Stimulated activated CD4-positive, alpha-beta T cell treated with anti-CD3 and anti-CD28 coated beads, TNF-alpha, amount 100 ng/mL, for 24 hours (primary cell): ENCODE data around the gene PLB1.
A peak's percentile ranks its signal among the peaks of the same experiment; 100 is the strongest.

Source experiments
- DNase-seq, 3 experiments: peaks; one replicate each; pipeline ENCODE4 v3.0.0-alpha.2; 2020; ENCODE audit warnings: low read depth in 3 of 3

Gene PLB1

GRCh38 chr2:28668106-28668814, 172.4 kb downstream of the PLB1 start:
- DNase-seq, result no peak

GRCh38 chr2:28668880-28669279, 173.0 kb downstream of the PLB1 start:
- no peak for DNase-seq

GRCh38 chr2:28670856-28671255, 175.0 kb downstream of the PLB1 start:
- DNase-seq, result no peak

DNA sequence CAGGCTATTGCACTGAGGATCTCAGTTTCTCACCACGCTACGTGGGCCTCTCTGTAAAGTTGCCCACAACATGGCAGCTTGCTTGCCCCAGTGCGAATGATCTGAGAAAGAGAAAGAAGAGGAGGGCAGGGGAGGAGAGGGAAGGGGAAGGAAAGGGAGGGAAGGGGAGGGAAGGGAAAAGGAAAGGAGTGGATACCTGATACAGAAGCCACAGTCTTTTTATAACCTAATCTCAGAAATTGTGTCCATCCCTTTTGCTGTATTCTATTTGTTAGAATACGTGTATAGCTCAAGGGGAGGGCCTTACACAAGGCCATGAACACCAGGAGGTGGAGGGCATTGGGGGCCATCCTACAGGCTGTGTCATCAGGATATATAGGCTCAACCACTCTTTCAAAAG, 177.5 kb downstream of the PLB1 start:
- no peak for DNase-seq

DNA sequence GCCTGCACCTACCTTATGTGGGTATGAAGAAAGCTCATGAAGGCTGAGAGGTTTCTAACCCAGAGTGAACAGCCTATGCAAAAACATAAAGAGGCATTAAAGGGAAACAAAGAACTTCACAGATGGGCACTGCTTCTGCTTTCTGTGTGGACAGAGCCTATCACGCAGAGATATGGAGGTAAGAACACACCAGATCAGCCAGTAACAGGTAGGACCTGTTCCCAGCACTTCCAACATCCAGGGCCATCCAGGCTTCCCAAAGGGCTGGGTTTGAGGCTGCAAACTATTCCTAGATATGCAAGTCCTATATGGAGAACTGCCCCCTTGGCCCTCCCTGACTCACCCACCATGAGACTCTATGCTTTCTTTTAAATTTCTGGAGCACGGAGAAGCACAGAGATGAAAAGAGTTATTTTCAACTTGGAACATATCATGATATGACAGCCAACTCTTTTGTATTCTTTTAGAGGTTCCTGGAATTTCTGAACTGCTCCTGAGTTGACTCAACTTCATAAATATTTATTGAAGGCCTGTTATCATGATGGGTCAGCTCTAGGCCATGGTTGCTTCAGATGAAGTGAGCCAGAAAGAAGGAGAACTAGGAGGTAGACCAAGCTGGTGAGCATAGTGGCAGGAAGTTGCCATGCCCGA, 178.3 kb downstream of the PLB1 start:
- no peak for DNase-seq

GRCh38 chr2:28674713-28675068, 178.8 kb downstream of the PLB1 start:
- DNase-seq, result no peak

- no peak for DNase-seq
Measured at GRCh38 chr2:28676152-28676835, 180.4 kb downstream of the PLB1 start.

DNA sequence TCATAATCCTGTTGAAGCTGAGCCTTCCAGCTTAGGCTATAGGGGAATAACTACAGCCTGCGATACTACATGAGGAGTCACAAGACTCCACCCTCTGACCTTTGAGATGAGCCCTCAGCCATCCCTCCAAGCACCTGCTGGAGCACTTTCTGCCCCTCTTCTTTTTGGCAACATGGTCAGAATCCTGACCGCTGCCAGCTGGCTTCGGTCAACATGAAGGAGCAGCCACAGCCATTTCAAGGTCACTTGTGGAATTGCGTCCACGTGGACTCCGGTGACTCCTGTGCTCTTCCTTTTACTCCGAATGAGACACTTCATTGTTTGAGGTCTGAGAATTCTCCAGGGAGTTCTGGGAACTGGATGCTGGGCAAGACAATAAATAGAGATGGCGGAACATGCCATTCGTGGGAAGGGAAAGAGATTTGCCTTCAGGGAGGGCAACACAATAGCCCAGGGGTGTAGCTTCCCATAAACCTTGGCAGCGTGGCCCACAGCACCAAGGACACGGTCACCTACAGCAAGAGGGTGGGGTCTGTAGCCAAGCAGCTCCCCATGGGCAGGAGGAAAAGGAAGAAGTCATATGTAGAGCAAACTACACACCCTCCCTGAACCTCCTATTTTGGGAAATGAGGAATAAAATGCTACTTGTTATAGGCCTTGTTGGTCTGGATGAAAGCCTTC, 182.5 kb downstream of the PLB1 start:
- DNase-seq, result no peak

DNA sequence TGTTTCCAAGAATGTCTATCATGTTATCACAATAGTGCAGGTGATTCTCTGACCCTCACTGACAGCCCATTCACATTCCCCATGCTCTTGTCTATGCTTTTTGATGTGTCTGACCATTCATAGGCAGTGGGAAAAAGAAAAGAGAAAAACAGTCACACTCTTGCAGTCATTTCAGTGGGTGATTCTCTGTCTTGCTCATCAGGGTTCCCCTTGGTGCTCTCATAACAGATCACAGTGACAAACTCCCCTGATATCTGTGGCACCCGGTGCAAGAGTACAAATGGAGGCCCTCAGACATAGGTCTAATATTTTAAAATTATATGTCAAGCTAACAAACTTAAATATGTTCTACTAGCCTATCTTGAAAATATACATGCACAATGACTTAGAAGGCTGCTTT, 183.1 kb downstream of the PLB1 start:
- DNase-seq, result peak in 2 of 3 experiments; percentile 7 to 8

DNA sequence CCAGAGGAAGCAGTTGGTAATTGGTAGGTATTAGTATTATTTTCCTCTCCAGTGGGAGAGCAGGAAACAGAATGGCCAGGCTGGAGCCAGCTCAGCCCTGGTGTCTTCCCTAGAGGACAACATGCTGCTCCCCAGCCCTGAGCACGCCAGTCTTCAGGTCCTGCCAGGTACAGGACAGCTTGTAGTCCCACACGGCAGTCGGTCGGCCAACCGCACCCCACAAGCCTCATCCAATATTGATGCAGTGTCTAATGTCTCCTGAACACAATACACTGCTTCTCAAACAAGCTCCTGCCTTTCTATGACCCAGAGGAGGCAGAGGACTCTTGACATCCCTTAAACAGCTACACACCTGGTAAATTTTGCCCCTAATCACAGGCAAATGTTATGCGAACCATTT, 184.8 kb downstream of the PLB1 start:
- no peak for DNase-seq

GRCh38 chr2:28681158-28681571, 185.3 kb downstream of the PLB1 start:
- DNase-seq, result peak; percentile 27 to 58 (median 38)

- DNase-seq, result no peak
Measured at GRCh38 chr2:28681606-28682005, 185.7 kb downstream of the PLB1 start.

DNA sequence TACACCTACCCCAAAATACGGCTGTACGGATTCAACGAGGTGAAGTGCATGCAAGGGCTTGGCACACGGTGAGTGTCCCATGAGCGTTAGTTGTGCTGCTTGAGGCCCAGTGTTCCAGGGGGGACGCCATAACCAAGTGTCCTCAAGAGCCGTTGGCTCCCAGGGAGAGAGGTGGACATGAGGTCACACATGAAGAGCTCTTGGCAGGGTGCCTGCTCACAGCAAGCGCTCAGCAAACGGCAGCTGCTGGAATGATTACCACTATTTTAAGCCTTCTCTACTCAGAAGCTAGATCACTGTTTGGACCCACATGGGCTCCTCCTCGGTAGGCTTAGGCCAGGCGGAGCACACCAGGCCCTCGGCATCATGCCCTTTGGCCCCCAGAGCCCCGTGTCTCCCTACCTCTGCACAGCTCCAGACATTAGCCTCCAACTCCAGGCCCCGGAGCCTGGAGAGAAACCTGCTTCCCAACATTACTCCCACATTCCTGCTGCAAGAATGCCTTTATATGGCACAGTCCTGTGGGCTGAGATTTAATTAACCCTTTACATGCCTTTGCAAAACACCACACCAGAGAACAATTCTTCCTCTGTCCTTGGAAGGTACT, 187.3 kb downstream of the PLB1 start:
- DNase-seq, result no peak

- no peak for DNase-seq
Measured at GRCh38 chr2:28684142-28684858, 188.4 kb downstream of the PLB1 start.

- DNase-seq, result no peak
Measured at GRCh38 chr2:28687171-28687570, 191.3 kb downstream of the PLB1 start.

- DNase-seq, result no peak
Measured at GRCh38 chr2:28687640-28688385, 192.0 kb downstream of the PLB1 start.

- no peak for DNase-seq
Measured at GRCh38 chr2:28688818-28689217, 193.0 kb downstream of the PLB1 start.

DNA sequence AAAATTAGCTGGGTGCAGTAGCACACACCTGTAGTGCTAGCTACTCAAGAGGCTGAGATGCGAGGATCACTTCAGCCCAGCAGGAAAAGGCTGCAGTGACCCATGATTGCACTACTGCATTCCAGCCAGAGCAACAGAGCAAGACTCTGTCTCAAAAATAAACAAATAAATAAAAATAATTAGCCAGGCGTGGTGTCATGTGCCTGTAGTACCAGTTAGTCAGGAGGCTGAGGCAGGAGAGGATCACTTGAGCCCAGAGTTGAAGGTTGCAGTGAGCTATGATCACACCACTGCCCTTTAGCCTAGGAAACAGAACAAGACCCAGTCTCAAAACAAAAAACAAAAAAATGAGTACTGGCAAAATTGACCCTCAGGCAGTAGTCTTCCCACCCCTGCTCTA, 193.9 kb downstream of the PLB1 start:
- DNase-seq, result no peak

GRCh38 chr2:28692411-28692810, 196.6 kb downstream of the PLB1 start:
- no peak for DNase-seq

GRCh38 chr2:28693223-28693622, 197.4 kb downstream of the PLB1 start:
- DNase-seq, result no peak
